HG03469 (cell line): ENCODE results near the gene MEIS3.

Source experiments
- ATAC-seq: cut with Tn5 transposase; IDR thresholded peaks from one replicate; pipeline ENCODE4 v1.9.1; 2021; ENCODE audit warnings: mild to moderate bottlenecking, moderate library complexity, moderate number of reproducible peaks; ENCODE audit not compliant: unreplicated experiment

Gene MEIS3

DNA sequence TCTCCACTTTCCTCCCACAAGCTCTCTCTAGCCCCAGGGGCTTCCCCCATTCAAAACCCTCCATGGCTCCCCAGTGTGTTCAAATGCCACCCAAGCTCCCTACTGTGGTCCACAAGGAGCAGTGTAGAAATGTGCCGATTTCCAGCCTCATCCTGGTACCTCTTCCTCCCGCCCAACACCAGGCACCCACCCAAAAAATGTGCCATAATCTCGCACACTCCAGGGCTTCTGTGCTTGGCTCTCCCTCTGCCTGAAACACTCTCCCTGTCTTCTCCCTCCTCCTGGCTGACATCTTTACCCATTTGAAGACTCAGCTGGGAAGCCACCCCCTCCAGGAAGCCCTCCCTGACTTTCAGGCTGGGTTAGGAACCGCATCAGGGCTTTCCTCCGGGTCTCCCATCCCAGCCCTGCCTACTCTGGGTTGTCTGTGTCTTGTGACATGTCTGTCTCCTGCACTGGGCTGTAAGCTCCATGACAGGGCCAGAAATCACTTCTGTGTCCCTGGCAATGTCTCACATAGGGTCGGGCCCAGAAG, 16.6 kb upstream of the MEIS3 start:
- no peak for ATAC-seq

DNA sequence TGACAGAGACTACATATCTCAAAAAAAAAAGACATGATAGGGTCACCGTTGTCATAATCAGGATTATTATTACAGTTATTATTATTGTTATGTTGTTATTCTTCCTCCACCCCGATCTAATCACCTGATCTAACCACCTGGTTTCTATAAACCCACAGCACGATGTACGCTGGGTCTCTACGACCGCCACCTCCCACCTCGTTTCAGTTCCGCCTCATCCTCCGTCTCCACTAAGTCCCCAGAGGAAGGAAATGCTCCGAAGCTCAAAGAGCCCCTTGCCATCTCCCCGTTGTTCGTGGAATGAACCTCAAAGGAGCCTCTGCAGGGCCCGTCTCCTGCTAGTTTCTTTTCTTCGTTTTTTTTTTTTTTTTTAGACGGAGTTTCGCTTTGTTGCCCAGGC, 15.9 kb upstream of the MEIS3 start:
- ATAC-seq = no peak

DNA sequence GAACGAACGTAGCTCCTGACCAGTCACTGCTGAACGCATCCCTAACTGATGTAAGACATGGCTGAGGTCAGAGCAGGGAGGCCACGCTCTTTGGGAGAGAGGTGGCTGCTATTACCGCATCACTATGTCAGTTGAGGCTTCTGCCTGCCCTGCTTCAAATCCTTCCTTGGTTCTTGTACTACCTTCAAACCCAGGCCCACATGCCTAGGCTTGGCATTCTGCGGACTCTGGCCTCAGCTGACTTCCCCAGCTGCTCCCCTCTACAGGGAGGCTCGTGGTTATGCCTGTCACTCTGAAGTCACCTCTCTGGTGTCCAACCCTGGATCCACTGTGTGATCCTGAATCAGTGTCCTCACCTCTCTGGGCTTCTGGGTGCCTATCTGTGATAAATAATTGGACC, 14.8 kb upstream of the MEIS3 start:
- ATAC-seq = no peak

DNA sequence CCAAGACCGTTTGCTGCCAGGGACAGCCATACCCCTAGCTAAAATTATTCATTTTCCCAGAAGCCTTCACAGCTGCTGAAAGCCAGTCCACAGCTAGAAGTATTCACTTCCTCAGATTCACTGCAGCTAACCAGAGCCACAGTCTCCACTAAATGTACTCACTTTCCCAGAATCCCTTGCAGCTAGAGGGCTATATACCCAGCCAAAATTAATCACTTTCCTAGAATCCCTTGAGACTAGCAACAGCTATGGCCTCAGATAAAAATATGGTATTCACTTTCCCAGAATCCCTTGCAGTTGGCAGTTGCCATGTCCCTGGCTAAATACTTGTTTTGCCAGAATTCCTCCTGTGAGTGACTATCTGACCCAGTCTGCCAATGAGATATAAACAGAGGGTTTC, 13.8 kb upstream of the MEIS3 start:
- no peak for ATAC-seq

DNA sequence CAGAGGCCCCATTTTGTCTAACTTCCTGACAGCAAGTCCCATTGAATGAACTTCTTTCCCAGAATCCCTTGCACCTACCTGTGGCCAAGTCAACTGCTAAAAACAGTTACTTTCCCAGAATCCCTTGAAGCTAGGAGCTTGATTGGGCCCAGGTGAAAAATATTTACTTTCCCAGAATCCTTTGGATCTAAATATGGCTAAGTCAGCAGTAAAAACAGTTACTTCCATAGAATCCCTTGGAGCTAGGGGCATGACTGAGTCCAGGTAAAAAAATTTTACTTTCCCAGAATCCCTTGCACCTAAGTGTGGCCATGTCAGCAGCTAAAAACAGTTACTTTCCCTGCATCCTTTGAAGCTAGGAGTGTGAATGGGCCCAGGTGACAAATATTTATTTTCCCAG, 13.2 kb upstream of the MEIS3 start:
- no peak for ATAC-seq

DNA sequence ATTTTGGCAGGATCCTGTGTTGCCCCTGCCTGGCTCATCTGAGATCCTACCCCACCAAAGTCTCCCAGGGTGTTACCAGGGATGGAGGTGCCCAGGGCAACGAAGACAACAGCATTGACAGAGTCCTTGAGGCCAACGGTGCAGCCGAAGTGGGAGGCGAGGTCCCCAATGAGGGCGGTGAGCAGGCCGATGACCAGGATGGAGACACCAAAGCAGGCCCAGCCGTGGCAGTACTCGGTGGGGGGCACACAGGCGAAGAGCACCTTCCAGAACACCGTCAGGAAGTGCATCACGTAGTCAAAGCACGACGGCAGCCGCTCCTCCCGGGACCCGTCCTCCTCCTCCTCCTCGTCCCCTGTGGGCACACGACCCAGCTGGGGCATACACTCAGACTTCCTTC, 12.8 kb upstream of the MEIS3 start:
- no peak for ATAC-seq

DNA sequence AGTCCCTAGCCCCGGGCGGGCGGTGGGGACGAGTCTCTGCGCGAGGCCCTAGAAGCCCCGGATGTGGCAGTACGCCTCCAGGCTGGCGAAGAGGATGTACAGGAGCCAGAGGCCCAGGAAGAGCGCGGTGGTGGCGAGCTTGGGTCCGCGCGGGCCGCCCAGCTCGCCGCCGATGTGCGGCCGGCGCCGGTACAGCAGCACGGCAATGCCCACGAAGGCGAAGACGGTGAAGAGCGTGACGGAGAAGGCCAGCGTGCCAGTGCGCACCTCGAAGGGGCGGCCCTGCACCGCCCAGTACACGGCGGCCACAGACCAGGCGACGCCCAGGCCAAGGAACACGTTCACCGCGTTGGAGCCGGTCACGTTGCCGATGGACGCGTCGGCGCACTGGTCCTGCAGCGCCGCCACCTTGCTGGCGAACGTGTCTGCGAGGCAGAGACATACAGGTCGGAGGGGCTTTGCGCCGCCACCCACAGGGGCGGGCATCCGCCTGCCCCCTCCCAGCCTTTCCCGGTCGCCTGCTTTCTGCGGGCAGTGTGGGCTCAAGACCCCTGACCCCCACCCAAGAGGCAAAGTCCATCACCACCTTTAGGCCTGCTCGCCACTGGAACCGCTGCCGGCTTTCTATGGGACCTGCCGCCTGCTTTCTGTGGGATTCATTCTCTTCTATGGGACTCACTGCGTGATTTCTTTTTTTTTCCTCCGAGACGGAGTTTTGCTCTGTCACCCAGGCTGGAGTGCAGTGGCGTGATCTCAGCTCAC, 10.9 kb upstream of the MEIS3 start:
- ATAC-seq = no peak

DNA sequence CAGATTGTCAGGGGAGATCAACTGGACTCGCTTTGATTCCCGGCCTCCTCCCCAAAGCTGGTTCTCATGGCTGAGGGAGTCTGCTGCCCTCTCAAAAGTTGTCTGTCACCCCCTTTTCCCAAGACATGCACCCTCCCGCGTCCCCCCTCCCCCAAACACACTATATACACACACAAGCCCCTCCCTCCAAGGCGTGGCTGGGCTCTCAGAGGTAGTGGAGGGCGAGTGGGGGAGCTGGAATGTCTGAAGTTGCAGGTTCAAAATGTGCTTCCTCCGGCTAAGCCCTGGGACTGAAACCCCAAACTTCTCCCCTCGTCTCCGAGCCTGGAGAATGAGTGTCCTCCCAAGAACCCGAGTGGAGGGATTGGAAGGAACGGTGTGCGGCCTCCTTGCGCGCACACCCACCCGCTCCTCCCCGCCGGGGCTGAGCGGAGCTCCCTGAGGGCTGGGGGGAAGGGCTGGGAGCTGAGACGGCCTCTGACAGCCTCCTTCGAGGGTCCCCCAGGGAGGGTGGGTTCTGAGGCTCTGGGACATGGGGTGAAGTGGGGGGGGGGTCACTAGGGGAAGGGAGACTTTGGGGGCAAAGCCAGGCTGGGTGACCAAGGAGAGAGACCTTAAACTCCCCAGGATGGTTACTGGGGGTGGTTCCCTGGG, 9.9 kb upstream of the MEIS3 start:
- no peak for ATAC-seq

DNA sequence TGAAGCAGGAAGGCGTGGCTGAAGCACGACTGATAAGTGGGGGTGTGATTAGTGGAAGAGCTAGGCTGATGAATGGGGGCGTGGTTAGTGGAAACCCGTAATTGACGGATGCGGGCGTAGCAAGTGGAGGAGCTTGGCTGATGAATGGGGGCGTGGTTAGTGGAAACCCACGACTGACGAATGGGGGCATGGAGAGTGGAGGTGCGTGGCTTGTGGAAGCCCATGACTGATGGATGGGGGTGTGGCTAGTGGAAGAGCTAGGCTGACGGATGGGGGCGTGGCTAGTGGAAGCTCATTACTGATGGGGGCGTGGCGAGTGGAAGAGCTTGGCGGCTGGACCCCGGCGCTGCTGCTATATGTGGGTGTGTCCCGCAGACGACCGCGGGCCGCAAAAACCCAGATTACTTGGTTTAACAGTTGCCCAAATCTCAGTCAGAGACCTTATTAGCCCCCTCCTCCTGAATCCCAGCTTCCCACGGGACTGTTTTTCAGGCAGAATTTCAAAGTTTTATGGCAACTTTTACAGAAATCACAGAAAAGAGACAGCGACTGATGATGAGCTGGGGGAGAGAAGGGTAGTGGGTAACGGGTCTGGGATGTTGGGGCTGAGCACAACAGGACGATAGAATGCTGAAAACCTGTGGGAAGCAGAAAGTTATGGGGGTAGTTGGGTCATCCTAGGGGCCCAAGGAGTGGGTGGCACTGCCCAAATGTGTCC, 9.0 kb upstream of the MEIS3 start:
- ATAC-seq = no peak

DNA sequence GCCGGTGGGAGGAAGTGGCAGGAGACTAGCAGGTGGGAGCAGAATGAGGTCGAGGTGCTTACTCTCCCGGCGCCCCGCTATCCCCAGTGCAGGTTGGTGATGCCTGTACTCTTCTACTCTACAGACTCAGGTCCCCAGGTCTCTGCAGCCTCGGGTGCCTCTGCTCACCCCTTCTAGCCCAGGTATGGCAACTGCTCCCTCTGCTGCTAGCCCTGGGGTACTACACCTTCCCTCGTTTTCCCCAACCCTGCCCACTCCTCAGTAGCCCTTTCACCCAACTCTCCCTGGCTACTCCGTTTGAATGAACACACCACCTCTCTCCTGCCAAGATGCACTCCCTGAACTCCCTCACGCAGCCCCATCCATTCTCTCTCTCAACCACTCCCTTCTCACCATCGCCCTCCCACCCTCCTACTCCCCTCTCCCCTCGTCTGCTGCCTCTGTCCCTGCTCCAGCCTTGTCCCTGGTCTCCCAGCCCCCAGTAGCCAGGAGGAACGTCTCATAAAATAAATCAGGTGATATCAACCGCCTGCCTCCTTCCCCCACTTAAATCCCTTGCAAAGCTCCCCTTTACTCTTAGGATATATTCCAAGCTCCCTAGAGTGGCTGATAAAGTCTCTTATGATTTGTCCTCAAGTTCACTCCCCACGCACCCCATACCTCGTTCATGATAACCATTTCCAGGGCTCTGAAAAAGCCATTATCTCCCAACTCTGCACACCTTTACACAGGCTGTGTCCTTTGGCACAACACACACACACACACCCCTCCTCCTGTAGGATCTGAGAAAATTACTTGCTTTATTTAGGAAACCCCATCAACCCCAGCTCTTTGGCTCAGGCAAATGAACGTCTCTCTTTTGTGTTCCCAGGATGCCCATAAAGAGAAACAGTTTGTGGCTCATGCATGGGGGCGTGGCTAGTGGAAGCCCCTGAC, 8.2 kb upstream of the MEIS3 start:
- no peak for ATAC-seq

DNA sequence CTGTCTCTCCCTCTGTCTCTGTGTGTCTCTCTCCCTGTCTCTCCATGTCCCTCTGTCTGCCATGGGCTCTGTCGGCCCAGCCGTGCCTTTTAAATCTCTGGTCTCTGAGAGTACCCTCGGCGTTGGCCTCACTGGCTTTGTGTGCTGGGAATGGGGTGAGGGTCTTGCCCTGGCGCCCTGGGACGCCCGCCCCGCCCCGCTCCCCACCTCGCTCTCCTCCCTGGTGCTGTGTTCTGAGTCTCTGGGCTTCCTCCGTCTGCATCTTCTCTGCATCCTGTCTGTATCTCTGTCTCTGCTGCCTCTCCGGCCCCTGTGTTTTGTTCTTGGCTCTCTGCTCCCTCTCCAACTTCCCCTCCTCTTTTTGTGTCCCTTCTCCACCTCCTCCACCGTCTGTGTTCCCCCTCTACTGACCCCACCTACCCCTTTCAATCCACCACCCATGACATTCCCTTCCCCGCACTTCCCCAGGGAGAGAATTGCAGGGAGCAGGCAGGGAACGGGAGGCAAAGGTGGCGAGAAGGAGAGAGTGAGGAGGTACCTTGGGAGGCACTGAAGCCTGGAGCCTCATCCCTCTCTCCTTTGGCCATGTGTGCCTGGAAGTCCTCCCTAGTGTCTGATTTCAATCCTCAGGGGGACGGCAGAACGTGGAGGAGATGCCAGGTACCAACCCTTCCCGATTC, 4.0 kb upstream of the MEIS3 start:
- ATAC-seq = no peak

DNA sequence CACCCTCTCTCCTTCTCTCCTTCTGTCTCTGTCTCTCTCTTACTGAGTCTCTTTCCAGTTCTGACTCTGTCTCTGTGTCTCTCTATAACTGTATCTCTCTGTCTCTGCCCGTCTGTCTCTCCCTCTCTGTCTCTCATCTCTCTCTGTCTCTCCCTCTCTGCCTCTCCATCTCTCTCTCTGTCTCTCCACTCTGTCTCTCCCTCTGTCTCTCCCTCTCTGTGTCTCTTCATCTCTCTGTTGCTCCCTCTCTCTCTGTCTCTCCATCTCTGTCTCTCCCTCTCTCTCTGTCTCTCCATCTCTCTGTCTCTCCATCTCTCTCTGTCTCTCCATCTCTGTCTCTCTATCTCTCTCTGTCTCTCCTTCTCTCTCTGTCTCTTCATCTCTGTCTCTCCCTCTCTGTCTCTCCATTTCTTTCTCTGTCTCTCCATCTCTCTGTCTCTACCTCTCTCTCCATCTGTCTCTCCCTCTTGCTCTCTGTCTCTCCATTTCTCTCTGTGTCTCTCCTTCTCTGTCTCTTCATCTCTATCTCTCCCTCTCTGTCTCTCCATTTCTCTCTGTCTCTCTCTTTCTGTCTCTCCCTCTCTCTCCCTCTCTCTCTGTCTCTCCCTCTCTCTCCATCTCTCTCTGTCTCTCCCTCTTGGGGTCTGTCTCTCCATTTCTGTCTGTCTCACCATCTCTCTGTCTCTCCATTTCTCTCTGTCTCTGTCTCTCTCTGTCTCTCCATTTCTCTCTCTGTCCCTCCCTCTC, 3.3 kb upstream of the MEIS3 start:
- no peak for ATAC-seq

DNA sequence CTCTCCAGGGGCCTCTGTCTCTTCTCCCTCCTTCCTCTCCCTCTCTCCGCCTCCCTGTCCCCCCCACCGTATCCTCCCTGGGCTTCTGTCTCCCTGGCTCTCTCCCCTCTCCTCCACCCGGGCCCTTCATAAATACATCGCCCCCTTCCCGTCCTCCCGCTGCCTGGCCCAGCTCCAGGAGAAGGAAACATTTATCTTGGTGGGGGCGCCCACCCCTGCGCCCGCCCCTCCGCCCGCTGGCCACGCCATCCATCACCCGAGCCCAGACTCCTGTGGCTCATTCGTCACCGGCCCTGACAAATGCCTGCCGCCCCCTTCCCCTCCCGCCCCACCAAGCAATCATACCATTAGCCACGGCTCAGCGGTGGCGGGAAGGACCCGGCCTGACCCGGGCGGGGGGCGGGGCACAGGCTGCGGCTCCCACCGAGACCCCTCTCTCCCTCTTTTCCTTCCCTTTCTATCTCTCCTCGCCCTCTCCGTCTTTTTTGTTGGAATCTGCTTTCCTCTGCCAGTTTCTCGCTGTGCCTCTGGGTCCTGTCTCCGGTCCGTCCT, 2.6 kb upstream of the MEIS3 start:
- ATAC-seq = no peak

DNA sequence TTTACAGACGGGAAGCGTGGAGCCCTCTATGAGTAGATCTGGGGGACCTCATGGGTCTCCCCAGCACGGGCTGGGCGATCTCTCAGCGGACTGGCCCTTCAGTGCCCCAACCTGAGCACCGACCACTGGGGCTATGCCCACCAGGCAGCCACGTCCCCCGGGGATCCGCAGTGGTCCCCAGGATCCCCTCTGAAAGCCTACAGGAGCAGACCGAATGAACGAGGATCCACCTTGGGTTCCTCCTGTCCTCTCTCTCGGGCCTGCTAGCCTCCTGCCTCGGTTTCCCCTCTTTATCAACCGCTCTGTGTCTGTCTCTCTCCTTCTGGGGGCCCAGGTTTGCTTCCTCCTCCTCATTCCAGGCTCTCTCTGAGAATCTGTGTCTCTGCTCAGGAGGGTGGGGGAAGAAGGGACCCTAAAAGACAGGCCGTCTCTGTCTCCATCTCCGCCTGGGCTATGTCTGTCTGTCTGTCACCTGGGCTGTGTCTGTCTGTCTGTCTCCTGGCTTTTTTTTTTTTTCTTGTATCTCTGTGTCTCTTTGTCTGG, 2.0 kb upstream of the MEIS3 start:
- ATAC-seq = no peak

DNA sequence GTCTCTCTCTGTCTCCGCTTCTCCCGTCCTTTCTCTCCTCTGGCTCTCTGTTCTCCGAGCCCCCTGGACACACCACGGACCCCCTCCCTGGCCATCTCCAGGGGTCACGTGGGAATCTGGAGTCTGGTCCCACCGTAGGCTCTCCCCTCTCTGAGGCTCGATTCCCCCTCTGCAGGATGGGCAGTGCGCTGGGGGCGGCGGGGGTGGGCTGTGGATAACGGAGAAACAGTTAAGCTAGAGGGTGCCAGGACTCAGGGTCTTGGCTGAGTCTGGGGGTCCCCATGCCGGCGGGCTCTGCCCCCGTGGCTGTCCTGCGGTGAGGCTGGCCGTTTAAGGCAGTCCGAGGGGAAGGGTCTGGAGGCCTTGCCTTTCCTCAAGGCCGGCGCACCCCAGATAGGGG, 462 bp upstream of the MEIS3 start:
- ATAC-seq = no peak

DNA sequence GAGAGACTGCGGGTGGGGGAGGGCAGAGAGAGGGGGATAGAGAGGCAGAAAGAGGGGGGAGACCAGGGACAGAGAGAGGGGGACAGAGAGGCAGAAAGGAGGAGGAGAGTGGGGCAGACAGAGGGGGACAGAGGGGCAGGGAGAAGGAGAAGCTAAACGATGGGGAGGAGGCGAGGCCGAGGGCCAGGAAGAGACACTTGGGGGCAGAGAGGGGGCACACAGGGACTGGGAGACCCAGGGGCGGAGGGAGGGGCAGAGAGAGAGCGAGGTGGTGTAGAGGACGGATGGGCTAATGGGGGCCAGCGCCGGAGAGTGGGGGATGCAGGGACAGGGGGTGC, 666 bp downstream of the MEIS3 start:
- no peak for ATAC-seq

DNA sequence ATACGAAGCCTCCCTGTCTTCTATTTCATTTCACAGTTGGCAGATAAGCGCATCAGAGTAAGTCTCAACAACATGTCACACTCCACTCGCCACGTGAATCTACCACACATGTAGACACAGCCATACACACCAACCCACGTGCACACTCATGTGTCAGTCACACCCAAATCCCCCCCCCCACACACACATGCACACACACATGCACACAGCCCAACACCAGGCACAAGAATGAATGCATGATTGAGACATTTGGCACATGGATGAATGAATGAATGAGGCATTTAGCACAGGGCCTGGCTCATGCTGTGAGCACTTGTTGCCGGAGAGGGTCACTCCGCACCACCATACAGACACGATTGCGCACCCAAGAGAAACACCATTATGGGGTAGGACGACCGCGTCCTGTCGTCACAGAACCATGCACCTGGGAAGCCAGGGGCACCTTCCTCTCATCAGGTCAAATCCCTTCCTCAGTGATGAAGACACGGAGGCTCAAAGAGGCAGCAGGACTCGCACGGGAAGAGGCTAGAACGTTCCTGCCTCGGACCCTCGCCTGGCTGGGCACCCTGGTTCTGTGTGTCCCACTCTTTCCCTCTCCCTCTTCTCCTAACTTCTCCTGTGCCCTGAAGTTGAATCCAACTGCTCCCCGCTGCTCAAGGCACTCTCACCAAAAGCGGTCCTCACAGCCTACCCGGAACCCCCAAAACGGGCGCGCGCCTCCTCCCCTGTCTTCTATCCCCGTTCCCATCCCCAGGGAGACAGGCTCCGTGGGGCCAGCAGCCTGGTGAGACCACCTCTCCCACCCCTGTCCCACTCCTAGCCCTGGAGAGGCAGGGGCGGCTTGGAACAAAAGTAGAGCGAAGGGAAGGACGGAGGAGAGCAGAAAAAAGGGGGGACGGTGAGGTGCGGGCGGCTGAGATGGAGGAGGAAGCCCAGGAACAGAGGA, 1.3 kb downstream of the MEIS3 start:
- ATAC-seq = no peak
